EH (cell line): ENCODE data around the gene WDR59.
A peak's percentile ranks its signal among the peaks of the same experiment; 100 is the strongest.
"Not testable (repeated sequence)": the region's sequence is repeated elsewhere in the genome, so short reads cannot be mapped to it uniquely, and the experiment has no call there.

Experiments
- DNase-seq: peaks from one replicate; pipeline ENCODE4 v3.0.0-alpha.2; 2015; ENCODE audit warnings: low read depth

WDR59 gene

DNA sequence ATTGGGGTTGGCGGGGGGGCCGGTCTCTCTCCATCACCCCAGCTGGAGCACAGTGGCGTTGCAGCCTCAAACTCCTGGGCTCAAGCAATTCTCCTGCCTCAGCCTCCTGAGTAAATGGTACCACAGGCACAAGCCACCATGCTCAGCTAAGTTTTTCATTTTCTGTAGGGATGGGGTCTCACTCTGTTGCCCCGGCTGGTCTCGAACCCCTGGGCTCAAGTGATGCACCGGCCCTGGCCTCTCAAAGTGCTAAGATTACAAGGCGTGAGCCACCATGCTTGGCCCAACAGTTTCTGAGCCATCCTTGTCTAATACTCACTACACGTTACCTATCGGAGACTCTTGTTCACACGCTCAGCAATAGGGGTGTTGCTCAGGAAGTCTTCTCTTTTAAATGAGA lies 11.6 kb downstream of the WDR59 start:
- DNase-seq, result no peak

DNA sequence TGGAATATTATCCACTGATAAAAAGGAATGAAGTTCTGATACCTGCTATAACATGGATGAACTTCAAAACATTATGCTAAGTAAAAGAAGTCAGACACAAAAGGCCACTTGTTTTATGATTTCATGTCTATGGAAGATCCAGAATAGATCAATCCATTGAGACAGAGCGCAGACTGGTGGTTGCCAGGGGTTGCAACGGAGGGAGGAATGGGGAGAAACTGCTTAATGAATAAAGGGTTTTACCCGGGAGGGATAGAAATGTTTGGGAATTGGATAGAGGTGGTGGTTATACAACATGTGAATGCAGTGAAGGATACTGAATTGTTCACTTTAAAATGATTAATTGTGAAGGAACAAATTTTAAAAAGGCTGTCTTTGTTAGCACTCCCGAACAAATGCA lies 30.2 kb downstream of the WDR59 start:
- DNase-seq, result no peak

DNA sequence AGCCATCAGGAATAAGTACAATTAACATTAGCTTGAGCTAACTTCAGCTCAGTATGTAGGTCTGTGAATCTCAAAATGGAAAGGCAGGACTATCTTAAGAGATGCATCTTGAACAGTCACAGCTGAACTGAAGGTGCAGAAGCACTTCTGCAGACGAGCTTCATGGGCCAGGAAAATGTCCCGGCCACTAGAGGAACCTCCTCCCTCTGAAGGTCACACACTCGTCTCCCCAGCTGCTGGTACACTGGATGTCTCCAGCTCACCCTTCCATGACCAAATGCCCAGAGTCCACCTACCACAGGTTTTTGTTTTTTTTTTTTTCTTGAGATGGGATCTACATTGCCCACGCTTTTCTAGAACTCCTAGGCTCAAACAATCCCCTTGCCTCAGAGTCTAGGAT lies 33.2 kb downstream of the WDR59 start:
- DNase-seq, result no peak

DNA sequence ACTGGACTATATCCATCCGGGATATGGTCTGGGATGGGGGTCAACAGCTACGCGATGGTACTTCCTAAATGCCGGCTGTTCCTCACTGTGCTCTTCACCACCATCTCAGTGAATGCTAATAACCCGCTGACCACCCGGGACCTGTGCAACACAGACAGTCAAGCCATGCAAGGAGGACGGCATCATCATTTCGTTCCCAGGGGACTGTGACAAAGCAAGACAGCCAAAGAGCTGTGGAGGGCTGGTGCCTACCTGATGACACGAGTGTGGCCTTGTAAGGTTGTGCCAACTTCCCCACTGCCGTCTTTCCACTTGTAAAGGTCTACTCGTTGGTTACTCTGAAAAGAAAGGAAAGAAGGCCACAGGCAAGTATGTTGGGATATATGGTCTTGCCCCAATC lies 33.7 kb downstream of the WDR59 start:
- no peak for DNase-seq

DNA sequence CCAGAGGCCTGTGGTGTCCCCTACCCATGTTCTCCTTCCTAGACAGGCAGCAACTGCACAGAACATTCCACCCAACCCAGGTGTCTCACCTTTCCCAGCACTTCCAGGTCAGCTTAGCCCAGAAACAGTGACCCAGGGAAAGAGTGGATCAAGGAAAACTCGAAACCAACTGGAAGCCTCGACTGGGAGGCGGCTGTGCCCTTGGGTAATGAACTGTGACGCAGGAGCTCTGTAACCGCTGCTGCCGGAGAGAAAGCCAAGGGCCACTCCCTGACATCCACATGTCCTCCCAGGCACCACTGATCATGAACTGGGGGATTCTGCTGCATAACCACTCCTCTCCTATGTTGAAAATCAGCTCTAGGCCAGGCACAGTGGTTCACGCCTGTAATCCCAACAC lies 34.4 kb downstream of the WDR59 start:
- DNase-seq, result no peak

DNA sequence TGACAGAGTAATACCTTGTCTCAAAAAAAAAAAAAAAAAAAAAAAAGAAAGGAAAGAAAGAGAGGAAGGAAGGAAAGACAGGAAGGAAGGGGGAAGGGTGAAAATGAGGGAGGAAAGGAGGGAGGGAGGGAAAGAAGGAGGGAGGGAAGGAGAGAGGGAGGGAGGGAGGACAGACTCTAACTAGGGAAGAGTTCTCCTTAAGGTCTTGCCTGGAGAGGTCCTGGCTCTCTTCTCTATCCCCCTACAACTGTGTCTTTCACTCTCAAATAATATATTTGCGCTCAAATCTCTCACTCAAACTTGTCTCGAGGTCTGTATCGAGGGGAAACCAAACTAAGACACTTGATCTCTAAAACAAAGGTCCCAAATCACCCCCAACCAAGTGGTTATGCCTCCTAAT lies 35.6 kb downstream of the WDR59 start:
- no peak for DNase-seq

DNA sequence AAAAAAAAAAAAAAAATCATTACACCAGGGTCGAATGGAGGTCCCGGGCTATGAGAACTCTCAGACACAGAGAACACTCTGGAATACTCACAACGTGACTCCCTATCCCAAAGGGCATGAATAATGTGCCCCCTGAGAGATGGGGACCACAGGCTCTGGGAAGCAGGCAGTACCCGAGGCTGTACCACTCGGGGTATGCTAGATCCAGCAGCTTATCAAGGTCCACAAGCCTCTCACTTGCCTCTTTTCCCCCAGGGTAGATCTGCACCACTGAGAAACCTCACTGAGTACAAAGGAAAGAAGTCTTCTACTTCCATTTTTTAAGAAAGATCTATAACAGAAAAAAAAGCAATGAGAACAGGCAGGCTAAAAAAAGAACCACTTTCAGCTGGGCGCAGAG lies 40.5 kb downstream of the WDR59 start:
- no peak for DNase-seq

DNA sequence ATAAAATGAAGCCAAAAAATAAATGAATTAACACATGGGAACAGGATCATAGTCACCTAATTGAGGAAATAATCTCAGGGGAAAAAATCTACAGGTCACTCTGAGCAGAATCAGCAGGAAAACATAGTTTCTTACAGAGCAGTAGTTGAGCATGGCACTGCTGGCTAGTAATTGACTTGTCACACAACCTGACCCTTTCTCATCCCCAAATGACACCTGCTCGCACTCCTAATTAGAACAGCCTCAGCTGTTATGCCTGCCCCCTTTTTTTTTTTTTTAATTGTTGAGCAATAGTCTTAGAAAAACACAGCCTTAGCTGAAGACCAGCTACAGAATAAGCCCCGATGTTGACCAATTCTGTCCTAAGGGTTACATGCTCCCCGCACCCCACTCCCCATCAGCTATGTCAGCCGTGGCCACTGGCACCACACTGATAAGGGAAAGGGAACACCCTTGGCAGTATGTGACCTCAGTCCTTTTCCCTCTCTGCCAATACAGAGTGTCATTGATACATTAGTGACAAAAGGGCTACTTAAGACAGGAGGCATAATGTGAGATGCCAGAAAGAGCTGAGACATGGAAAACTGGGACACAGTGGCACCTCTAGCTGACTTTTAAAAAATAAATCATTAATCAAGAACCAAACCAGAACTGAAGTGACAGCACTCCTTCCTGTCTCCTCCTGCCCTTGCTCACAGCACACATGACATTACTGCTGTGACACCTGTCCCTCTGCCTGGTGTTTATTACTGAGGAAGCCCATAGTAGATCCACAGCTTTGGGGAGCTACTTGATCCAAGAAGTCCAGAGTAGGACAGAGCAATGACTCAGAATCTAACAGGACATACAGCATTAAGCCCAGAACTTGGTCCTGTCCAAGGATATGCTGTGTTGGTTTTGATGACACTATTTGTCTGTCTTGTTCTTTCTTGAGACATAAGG lies 41.7 kb downstream of the WDR59 start:
- DNase-seq, result no peak

DNA sequence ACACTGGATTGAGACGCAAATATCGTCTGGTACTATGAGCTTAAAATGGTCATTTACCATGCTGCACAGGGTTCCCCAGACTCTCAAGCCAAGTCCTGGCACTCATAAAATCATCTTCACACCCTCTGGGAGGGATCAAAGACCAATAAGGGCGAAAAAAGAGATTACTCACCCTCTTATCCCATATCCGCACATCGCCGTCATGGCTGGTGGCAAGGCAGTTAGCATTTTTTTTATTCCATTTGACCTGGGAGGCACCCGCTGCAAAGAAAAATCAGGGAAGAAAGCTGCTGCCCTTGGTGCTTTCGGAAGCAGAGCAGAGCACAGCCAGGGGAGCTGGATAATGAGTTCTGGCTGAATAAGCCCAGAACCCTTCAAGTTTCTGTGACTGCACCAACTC lies 42.4 kb downstream of the WDR59 start:
- DNase-seq, result no peak

DNA sequence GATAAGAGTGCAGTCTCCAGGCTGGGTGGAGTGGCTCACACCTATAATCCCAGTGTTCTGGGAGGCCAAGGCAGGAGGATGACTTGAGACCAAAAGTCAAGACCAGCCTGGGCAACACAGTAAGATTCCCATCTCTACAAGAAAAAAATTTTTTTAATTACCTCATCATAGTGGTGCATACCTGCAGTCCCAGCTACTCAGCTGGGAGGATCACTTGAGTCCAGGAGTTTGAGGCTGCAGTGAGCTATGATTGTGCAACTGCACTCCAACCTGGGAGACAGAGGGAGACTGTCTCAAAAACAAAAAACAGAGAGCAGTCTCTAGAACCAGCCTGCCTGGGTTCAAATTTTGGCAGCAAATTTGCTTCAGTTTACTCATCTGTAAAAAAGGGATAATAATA lies 45.2 kb downstream of the WDR59 start:
- DNase-seq, result no peak

DNA sequence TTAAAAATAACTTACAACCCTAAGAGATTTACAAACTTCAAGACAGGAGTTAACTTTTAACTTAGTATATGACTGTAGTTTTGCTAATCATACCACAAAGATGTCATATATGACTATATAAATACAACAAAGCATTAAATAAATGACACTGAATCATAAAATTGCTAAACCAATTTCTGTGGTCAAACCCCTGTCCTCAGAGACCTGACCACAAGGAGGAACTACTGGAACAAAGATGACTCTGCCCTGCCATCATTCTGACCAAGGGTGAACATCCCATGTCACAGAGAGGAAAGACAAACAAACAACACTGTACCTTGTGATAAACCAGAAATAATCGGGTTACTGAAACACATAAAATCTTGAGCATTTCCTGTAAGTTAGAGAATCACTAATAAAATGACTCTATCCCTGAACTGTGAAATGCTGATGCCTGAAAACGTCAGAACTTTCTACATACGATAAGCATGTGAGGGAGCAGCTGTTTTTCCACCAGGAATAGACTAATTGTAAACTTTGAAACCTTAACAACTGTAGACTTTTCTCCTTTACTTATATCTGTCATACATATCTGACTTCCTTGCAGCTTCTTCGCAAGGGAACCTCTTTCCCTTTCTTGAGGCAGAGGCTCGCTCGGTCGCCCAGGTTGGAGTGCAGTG lies 47.9 kb downstream of the WDR59 start:
- peak; percentile 91 for DNase-seq

DNA sequence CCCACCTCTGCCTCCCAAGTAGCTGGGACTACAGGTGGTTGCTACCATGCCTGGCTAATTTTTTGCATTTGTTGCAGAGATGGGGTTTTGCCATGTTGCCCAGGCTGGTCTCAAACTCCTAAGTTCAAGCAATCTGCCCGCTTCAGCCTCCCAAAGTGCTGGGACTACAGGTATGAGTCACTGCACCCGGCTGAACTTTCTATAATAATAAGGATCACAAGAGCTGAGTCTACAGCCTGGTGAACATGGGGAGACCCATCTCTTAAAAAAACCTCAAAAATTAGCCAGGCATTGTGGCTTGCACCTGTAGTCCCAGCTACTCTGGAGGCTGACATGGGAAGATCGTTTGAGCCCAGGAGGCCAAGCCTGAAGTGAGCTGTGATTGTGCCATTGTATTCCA lies 53.5 kb downstream of the WDR59 start:
- DNase-seq, result no peak

DNA sequence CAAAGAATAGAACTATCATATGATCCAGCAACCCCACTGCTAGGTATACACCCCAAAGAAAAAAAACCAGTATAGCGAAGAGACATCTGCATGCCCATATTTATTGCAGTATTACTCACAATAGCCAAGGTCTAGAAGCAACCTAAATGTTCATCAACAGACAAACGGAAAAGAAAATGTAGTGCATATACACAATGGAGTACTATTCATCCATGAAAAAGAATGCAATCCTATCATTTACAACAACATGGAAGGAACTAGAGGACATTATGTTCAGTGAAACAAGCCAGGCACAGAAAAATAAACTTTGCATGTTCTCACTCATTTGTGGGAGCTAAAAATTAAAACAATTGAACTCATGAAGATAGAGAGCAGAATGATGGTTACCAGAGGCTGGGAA lies 55.3 kb downstream of the WDR59 start:
- no peak for DNase-seq

DNA sequence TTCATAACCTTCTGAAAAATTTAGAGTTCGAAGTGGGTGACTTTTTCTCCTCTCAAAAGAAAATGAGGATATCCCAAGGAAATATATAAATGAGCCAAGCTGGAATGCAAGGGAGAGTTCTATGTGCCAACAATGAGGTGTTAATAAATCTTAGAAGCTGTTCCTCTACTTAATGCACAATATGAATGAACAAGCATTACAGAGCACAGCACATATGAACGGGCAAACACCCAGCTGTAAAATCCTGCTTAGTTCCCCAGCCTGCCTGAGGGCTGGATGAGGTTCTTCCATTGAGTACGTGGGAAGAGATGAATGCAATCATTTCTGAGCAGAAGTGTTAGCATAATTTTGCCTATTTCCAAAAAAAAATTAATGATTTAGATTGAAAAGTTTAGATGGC lies 58.1 kb downstream of the WDR59 start:
- DNase-seq, result no peak

DNA sequence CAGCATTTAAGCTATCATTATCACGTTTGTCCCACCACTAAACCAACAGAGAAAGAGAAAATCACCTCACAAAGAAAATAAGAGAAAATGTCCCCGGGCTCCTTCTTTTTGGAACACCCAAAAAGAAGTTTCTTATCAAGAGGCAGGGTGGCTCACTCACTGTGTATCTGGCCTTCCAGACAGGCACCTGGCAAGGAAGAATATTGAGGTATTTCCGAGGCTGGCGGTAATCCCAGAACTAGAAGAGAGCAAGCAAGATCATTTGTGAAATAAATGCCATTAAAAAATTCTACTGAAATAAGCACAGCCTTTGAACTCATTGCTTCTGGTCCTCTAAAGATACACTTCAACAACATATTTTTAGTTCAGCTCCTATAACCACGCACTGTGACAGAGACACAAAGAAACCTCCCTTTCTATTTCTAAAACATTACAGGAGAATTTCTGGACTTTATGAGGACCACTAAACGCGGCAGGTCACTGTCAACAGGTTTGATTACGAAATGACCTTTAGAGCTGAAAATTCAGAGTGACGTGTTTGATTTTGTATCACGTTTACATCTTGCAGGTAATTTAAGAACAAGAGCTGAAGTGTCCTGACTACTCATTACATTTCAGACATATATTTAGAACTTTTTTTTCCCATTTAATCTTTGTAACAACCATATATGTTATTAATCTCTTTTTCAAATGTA lies 61.0 kb downstream of the WDR59 start:
- DNase-seq, result no peak

DNA sequence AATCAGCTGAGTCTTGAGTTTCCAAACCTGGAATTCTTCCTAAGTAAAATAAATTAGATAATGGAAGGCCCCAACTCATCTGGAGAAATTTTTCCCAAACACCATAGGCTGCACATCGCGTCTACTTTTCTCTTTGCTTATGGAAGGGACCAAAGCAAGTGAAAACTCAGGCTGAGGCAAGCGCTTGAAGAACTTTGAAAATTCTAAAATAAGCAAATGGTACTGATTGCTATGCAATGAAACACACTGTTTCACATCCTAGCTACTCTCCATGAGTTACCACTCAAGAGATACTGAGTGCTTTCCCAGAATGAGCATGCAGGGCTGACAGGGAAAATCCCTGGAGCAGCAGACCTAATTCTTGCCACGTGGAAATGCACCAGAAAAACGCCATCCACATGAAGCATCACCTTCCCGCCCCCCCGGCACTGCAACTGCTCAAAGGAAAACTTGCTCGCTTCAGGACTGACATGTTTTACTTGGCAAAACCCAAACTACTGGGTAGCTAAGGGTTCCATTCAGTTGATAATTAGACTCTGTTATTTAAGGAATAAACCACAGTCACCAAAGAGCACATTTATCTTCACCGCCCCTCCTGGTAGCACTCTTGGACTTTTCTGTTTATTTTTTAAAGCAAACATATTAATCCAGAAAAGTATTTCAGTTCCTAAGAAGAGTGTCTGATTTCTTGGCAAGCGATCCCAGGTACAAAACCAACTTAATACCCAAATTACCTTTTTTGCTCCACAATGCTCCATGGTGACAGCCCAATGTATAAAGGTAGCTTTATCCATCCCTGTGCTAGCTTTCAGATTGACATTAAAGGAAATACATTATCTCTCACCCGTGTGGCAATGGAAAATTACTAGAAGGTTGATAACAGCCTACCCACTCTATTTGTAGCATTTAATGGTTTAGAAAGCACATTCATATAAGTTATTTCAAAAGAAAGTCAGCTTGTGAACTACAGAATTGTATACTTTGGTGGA lies 62.5 kb downstream of the WDR59 start:
- no peak for DNase-seq

DNA sequence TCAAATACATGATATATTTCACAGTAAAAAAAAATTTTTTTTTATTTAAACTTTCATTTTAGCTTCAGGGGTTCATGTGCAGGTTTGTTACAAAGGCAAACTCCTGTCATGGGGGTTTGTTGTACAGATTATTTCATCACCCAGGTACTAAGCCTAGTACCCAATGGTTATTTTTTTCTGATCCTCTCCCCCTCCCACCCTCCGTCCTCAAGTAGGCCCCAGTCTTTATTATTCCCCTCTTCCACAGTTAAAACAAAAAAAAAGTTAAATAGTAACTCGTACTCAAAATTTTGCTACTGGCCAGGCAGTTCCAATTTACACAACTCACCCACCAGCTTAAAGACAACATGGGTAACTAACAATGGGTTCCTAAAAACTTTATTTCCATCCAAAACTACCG lies 63.9 kb downstream of the WDR59 start:
- DNase-seq, result no peak

DNA sequence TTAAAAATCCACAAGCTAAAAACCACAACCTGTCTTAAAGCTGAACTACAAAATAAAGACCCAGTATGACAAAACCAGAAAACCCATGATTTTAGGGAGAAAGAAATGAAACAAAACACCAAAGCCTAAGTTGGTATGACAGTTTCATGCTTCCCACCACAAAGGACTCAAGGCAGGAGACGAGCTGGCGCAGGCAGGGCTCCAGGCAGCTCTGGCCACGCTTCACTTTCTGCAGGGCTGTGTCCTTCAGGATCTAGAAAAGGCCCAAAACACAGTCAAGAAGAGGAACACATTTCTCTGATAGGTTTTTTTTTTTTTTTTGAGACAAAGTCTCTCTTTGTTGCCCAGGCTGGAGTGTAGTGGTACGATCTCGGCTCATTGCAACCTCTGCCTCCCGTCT lies 75.3 kb downstream of the WDR59 start:
- no peak for DNase-seq

DNA sequence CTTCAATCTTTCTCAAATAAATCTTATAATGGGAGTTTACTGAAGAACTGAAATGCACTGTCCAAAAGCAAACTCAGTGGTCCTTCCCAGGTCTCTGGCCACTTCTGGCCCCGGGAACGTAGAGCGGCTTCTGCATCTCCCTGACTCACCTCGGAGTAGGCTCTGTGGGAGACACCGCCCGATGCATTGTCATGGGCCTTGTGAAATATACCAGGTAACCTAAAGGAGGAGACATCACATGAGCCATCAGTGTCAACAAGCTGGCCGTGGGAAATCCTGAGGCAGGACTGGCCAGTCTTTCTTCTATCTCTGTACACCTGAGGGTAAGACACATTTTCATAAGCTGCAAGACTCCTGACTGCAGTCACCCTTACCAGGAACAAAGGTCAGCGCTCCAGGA lies 76.2 kb downstream of the WDR59 start:
- not testable (repeated sequence) for DNase-seq

DNA sequence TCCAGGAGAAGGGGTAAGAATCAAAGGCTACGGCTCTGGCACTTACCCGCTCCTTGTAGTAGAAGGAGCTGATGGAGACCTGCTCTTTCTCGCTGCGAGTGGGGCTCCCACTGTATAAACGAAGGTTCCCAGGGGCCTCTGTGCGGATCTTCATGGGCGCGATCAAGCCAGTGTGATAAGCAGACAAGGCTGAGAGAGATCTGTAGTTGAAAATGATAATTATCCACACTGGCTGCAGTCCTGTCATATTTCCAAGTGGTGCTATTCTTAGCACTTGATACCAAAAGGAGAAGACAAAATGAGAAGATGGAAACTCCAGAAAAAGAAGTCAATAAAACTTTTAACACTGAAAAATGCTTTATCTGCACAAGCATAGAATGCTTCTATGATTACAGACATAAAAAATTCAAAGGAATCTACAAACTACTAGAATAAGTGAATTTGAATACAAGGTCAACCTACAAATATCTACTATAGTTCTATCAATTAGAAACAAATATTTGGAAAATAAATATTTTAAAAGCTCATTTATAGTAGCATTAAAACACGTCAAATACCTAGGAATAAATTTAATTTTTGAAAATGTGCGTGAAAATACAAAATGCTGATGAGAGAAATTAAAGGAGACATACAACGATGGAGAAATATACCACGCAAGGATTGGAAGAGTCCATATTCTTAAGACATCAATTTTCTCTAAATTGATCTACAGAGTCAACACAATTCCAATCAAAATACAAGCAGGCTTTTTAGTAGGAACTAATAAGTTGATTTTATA lies 80.8 kb downstream of the WDR59 start:
- no peak for DNase-seq

DNA sequence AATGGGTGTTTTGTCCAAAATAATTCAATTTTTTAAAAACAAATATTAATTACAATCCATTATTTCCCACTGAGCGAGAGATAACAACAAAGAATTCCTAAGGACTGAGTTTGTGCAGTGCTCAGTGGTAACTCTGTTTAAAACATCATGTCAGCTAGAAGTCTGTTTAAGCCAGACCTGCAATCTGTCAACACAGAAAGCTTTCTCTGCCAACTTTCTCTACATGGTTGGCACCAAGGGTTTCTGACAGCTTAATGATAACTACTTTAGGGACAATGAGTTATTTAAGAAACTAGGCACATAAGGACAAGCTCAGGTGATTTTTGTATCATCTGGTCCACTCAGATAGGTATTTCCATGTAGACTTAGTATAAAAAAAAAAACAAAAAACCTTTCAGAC lies 81.8 kb downstream of the WDR59 start:
- DNase-seq, result no peak
